ENCODE measurements around the gene BACH1.

Gene BACH1

DNA sequence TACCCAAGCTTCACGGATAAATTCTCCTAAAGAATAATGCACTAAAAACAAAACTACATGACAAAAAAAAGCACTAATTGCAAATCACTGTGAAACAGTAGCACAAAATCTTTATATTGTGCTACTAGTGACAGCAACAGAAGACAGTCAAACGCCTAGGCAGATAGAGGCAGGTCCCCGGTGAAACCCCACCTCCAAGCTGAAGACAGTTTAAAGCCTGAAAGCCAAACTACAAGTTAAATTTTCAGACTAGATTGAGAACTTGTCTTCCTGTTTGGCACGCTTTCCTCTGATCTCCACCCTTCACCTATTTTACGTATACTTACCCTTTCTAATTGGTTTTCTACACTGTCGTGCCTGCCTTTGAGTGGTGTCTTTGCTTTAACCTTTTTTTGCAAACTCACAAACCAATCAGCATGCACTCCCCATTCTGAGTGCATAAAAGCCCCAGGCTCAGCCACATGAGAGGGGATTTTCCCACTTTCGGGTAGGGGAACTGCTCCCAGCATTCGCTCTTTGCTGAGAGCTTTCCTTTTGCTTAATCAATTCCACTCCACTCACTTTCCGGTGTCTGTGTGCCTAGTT lies 3.6 kb upstream of the BACH1 start:
- DNase-seq = no peak

DNA sequence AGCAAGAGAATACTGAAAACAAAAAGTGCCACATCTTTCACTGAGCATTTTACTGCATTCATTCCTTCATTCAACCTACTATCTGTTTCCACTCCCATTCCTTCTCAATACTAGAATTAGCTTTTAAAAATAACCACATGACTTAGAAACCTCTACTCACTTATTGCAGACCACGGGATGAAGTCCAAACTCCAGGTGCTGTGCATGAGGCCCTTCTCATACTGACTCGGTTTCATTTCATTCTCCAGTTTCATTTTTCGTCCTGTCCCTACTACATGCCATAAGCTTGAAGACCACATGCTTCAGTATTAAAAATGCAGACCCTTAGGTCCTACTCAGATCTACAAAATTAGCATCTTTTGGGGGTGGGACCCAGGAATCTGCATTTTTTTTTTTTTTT lies 2.3 kb upstream of the BACH1 start:
- DNase-seq = no peak

DNA sequence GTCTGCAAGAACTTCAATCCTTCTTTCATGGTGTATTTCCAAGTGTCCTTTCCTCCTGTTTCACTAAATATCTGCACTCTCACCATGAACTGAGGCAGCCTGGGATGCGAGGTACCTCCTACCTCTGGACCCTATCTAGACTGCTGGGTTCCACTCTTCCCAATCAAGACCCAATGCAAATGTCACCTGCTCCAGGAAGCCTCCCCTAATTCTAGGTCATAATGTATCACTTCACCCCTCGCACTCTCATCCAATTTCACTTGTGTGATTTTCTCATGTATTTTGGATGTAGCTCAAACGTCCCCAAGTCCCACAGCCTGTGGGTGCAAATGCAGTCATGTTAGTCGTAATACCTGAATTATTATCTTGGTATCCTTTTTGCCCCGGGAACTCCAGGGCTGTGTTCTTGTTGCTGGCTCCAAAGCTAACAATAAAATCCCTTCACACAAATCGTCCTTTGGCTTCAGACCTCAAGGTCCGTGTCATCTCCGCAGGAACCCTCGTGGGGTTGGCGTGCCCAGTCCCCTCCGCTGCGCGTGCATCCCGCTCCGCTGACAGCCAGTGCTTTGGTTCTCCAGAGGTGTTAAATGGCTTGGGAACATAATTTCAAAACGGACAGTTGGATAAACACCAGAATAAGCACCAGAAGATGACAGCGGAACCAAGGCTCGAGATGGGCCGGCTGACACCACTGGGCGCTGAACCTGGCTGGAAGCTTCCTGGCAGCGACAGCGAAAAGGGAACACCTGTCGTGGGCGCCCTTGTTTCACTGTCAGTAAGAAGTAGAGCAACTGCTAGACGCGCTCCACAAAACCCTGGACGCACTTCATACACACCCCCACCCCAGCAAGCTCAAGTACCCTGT lies 1.0 kb upstream of the BACH1 start:
- no peak for DNase-seq

DNA sequence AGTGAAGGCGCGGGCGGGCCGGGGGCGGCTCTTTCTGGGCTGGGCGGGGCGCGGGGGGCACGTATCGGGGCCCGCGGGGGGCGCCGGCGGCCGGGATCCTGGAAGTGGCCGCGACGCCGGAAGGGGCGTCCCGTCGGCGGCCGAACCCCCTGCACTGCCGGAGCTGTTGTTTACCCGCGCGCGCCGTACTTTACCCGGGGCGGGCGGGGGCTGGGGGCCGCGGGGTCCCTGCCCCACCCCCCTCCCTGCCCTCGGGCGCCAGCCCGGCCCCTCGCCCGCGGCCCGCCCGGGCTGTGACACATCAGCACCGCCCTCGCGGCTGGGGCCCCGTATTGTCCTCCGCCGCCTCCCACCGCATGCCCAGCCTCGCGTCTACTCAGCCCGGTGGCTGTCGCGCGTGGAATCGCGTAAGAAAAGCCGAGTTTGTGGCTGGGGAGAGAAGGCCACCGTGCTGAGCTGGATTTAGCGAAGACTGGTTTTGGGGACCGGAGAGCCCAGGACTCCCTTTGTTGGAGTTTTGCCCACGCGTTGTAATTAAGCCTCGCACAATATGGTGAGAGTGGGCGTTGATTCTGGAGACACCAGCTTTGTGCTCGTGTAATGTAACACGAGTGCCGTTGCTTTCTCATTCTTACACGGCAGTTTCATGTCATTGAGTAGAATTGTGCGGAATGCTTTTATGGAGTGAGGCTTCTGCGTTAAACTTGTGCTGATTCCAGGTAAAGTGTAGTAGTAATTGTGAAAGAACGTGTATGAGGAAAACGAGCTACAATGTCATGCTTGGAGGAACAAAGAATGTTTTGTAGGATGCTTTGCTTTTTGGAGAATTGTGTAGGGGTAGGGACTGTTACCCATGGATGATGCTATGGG lies 559 bp downstream of the BACH1 start:
- DNase-seq = peak; percentile 65

DNA sequence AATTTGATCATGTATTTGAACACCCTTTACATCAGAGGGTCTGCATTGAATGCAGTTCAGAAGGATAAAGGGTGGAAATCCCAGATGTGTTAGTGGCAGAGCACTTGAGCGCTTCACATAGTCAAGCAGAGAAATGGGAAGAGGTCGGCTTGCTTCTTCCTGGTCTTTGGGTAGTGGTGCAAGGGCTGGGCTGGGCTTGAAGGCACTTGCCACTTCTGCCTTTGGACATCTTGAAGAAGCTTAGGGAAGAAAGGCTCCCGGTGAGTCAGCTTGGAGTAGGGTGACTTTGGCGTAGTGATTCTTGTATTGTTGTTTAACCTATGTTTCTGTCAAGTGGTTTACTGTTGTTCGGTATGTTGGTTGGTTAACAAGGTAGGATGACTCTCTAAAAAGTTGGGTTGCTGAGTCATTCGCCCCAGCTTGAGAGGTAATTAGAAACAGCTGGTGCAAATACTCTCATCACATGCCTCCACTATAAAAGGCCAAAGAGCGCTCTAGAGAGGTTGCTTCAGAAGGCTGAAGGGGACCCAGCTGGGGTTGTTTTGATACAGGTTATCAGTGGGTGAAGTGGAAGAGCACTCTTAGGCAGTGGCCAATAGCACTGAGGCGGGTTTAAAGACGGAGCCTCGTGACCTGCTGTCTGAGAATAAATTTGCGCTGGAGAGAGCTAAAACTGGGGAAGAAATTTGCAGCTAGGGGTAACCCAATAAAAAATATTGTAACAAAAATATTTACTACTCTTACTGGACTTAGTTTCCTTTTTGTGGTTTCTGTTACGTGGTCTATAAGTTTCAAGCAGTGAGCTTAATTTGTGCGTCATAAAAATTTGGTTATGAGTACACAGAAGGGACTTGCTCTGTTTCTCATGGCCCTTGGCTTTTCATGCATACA lies 1.4 kb downstream of the BACH1 start:
- DNase-seq = no peak

DNA sequence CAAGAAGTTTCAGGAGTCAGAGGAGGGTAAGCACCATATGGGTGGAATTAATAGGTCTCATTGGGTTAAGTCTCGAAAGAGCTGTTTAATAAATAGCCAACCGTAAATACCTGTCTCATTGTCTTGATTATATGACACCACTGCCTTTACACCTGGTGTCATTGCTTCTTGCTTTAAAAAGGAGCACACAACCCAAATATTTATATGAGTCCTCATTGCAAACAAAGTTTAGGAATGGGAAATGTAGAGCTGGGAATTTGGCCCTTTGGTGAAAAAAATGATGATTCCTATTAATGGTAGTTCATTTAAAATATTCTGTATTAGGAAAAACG lies 2.1 kb downstream of the BACH1 start:
- no peak for DNase-seq

DNA sequence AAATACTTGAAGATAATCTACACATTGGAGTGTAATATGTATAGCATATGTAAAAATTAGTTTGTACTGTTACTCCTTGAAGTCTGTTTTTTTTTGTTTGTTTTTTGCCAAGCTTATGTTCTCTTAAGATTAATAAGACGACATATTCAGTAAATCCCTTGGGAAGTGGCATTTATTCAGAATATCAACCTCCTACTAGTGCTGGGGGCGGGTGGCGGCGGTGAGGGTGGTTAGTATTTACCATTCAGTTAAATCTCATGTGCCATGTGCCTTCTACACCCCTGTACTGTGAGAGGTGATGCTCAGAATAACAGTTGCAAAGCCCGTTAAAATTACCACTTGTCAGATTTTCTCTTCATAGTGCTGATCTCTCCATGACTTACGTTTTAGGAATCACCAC lies 3.0 kb downstream of the BACH1 start:
- no peak for DNase-seq

DNA sequence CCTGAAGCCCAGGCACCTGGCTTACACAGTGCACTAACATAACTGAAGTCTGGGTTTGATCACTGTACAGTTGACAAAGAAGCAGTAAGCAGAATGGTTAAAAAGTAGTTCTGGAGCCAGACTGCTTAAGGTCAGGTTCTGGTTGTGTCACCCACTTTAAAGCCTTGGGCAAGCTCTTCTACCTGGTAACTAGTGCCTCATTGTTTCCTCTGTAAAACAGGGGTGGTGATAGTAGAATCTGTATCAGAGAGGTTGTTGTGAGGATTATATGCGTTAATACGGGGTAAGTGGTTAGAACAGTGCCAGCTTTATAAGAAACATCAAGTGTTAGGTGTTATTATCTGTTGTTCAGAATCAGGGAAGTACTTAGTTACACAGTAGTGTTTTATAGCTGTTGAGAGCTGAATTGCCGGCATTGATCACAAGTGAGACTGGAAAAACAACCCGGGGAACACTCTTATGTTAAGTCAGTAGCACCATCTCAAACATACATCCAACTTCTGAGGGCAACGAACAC lies 3.7 kb downstream of the BACH1 start:
- no peak for DNase-seq

DNA sequence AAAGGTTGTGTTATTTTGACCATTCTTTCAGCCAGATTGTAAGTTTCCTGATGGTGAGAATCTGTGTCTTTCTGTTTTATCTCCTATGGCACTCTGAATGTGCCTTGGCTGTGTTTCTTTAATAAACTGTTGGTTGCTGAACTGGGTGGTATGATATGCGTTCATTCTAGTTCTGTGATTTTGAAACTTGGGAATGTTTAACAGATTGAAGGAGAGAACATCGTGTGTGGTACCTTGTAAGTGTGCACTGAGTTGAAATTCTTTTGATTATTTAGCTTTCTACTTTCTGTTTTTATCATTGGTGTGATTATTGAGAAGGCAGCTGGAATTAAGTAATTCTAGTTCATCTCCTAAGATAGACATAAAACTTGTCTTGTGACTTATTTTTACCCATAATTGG lies 4.6 kb downstream of the BACH1 start:
- DNase-seq = no peak

DNA sequence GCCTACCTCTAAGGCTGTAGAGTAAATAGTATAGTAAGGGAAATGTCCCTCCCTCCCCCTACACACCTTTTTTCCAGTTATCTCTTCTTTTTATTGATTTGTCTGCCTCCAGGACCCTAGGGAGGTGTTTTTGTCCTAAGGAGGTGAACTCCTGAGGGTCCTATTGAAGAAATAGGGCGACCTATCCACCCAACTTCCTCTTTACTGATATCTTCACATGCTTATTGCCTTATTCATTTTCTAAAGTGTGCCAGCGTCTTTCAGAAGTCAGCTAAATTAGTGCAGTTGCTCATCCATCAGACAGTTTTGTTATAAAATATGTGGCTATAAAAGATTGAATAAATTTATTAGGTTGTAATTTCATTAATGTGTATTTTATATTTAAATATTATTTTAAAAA lies 5.9 kb downstream of the BACH1 start:
- no peak for DNase-seq

DNA sequence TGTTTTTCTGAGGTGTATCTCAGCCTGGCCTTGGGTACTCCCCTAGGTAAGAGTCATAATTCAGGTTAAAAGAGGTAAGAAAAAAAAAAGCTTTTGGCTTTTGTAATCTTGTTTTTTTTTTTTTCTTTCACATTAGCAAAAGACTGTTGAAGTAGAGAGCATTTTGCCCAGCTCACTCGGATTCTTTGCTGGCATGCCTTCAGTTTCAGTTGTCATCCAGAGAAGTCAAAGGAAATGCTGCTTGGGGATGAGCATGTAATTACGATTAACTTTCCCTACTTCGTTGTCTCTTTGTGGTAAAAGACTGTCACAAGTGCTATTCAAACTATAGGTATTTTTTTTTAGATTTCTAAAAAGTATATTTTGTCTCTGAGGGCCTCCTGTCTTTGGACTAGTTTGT lies 6.3 kb downstream of the BACH1 start:
- no peak for DNase-seq

DNA sequence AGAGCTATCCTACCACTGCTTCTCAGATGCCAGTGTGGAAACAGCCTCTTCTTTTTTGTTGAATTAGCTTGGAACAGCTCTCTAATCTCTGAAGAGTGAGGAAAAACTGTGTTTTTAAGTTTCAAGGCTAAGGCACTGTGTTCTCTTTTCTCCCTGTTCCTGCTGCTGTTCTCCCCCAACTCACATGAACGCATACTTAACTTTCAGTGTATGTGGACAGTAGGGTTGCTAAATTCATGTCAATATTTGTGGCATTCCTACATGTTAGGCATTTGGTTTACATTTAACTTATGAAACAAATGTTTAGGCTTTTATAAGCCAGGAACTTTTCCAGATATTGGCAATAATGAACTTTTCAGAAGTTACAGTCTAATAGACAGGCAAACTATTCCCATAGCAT lies 6.8 kb downstream of the BACH1 start:
- no peak for DNase-seq

DNA sequence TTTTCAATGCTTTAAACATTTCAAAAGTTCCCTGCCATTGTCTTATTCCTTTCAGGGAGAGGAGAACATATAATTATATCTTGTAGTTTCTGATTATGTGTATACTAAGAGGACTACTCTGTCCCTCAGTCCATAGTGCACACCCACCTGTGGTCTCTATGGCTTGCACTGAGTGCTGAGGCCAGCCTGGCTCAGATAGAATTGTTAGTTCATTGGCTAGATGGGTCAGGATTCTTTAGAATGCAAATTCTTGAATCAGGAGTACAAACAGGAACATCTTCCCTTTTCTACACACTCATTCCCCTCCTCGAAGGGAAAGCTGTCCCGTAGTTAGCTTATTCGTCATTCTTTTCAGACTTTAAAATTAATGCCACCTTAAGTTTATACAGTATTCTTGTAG lies 8.2 kb downstream of the BACH1 start:
- DNase-seq = no peak

DNA sequence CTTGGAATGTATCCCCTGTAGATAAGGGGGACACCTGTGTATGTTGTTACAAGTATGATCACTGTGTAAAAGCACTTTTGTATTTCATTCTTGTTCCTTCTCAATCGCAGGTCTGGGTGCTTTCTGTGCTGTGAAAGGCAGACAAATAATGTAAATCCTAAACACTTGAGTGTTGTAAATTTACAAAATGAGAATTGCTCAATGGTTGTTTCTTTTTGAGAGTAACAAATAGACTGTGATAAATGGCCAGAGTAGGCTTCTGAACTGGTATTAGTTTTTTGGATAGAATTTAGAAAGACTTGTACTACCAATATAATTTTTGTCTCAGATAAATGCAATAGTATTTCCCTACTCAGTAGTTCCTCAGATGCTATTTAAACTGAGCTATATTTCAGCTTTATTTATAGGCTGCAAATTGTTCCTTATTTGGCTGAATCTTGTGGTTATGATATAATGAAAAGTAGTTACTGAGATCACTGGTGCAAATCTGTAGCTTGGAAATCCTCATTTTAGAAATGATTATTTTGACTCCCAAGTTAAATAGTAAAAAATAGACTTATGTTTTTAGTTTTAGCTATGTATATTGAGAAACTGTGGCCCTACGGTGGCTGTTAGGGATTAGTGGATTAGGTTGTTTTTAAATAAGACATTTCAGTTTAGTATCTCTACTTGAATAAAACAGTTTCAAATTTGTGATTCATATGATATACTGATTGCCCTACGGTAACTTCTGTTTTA lies 9.2 kb downstream of the BACH1 start:
- no peak for DNase-seq

DNA sequence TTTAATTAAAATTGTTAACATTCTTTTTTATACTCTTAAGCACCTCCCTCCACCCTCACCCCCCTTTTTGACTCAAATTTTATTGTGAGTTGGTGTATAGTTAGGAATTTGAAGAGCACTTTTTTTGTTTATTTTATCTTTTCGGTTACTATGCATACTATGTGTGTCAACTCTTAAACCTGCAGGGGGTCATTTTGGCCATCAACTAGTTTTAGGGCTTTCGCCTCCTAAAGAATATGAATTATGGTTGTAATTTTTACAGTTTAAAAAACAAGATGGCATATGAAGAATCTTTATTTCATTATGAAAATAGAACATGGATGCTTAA lies 9.7 kb downstream of the BACH1 start:
- no peak for DNase-seq

DNA sequence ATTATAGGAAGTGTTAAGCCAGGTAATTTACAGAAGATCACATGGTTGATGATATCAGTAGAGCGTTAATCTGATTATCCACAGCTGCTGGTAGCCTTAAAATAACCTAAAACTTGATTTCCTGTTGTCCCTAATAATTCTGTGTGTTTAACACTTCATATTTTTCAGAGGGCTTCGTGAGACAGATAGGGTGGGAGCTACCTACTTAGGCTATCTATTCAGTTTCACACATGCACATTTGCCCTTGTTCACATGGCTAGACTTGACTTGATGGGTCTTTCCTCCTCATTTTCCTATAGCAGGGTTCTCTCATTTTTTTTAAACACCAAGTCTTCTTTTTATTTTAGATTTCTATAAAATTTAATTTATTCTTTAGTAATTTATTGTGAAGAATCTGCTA lies 11.0 kb downstream of the BACH1 start:
- no peak for DNase-seq

DNA sequence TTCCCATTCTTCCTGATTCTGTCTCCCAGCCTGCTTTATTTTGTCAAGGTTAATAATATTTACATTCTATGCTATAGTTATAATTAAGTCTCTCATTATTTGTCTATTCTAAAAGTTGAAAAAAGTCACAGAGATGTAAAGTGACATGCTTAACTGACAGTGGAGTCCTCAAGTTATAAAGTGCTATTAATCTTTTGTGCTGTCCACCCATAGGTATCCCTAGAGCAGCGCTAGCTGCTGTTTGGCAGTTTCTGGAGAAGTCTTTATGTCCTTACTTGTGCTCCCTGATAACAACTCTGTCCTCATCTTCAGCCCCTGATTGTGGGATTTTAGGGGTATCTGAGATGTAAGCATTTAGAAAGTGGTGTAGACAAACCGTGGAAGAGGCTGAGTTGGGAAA lies 13.1 kb downstream of the BACH1 start:
- no peak for DNase-seq

DNA sequence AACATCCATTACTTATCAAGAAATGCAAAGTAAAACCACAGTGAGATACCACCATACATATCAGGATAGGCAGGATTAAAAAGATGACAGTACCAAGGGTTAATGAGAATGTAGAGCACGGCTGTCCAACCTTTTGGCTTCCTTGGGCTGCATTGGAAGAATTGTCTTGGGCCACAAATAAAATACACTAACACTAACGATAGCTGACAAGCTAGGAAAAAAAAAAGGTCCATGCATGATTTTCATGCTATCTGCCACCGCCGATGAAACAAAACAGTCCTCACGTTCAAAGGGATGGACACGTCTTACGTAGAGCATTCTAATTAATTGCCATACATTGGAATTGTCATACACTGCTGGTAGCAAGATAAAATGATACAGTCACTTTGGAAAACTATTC lies 14.3 kb downstream of the BACH1 start:
- no peak for DNase-seq

DNA sequence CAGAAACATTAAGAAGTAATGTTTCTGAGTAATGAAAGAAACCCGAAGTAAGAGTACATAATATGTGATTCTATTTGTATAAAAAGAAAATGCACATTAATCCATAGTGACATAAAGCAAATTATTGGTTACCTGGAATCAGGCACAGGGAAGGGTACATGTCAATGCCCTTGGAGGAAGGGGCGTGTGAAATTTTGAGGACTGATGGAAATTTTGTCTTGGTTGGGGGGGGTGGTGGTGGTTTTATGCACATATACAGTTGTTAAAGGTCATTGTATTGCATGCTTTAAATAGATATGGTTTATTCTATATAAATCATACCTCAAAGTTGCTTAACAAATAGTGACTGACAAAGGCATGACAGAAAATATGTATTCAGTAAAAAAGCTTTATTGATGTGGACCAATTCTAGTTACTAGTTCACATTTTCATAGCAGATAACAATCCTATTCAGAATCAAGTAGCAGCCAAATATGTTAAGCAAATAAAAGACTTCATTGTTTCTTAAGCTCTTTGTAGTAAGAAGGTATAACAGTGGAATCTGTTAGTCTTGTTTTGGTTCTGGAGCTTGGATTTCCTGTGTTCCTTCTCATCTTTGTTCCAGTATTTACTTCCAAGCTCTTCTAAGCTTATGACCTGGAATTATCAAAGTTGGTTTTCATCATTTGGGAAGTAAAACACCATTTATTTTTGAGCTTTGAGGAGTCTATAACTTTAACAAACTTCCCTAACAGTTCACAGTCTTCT lies 15.1 kb downstream of the BACH1 start:
- DNase-seq = no peak

DNA sequence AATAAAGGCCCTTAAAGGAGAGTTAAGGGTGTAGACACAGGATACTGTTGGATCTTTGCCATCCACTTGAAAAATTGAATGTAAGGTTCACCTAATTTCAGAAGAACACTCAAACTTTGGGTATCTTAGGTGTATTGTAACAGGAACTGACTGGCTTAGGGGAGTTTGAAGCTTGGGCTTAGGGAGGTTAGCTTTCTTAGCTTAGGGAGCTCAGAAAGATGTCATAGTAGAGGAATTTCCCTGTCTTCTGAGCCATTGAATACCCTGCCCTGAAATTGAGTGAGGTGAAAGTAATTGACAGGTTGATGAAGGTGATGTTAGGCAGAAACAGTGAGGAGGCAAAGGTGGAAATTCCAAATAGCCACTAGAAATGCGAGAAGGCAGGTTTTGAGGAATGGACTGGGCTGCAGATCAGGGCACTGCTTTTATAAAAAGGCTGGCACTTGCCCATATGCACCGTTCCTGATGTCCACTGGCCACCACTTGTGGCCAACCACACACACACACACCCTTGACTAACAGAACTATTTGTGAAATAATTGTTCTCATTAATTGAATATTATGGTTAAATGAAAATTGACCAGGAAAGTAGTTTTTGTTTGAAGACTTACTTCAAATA lies 16.5 kb downstream of the BACH1 start:
- DNase-seq = no peak

All from activated gamma-delta T cell (primary cell).